ENCODE measurements around the gene PLBD1.

Gene PLBD1

GRCh38 chr12:14564336-14564959 lies 3.2 kb downstream of the PLBD1 start:
- no peak for DNase-seq

- no peak for DNase-seq
Observed at GRCh38 chr12:14563046-14563445, 4.6 kb downstream of the PLBD1 start.

GRCh38 chr12:14562279-14562678 lies 5.4 kb downstream of the PLBD1 start:
- no peak for DNase-seq

GRCh38 chr12:14561677-14562238 lies 5.9 kb downstream of the PLBD1 start:
- no peak for DNase-seq

- DNase-seq = no peak
Observed at GRCh38 chr12:14560904-14561574, 6.6 kb downstream of the PLBD1 start.

GRCh38 chr12:14558473-14558959 lies 9.2 kb downstream of the PLBD1 start:
- DNase-seq = no peak

- DNase-seq = no peak
Observed at GRCh38 chr12:14557966-14558365, 9.7 kb downstream of the PLBD1 start.

GRCh38 chr12:14554281-14555007 lies 13.2 kb downstream of the PLBD1 start:
- DNase-seq = peak; percentile 42

- DNase-seq = no peak
Observed at GRCh38 chr12:14548609-14549008, 19.1 kb downstream of the PLBD1 start.

GRCh38 chr12:14547571-14547970 lies 20.1 kb downstream of the PLBD1 start:
- no peak for DNase-seq

GRCh38 chr12:14545144-14546124 lies 22.2 kb downstream of the PLBD1 start:
- no peak for DNase-seq

GRCh38 chr12:14540801-14541462 lies 26.8 kb downstream of the PLBD1 start:
- no peak for DNase-seq

- no peak for DNase-seq
Observed at GRCh38 chr12:14537088-14537487, 30.6 kb downstream of the PLBD1 start.

GRCh38 chr12:14532152-14532551 lies 35.5 kb downstream of the PLBD1 start:
- no peak for DNase-seq

- no peak for DNase-seq
Observed at GRCh38 chr12:14525964-14526363, 41.7 kb downstream of the PLBD1 start.

- no peak for DNase-seq
Observed at GRCh38 chr12:14521822-14522221, 45.9 kb downstream of the PLBD1 start.

GRCh38 chr12:14514946-14515345 lies 52.7 kb downstream of the PLBD1 start:
- DNase-seq = no peak

- no peak for DNase-seq
Observed at GRCh38 chr12:14514154-14514842, 53.4 kb downstream of the PLBD1 start.

GRCh38 chr12:14510574-14510973 lies 57.1 kb downstream of the PLBD1 start:
- DNase-seq = no peak

GRCh38 chr12:14505626-14506596 lies 61.8 kb downstream of the PLBD1 start:
- no peak for DNase-seq

Measured in GDM1 (cell line).